ENCODE data around the gene ZNF831.

DNA sequence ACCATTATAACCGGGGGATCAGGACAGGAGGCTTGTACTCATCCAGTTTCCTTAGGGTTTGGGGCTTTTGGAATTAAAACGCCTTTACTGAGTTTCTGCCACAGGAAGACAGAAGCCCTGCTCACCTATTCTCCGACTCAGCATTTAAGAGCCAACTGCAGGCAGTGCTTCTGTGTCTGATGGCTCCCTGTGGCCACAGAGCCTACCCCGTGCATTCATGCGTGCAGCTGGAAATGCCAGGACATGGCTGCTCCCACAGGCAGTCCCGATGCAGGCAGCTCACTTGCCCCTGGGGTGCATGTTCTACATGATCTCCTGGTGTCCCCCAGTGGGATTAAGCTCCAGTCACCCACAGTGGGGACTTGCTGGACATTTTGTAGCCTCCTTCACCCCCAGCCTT is 22.2 kb downstream of the ZNF831 start:
- TF ChIP-seq ETV6 (CRISPR knock-in tag; IDR thresholded peaks at IDR 0.05) = no peak
- TF ChIP-seq, protein P1, sequence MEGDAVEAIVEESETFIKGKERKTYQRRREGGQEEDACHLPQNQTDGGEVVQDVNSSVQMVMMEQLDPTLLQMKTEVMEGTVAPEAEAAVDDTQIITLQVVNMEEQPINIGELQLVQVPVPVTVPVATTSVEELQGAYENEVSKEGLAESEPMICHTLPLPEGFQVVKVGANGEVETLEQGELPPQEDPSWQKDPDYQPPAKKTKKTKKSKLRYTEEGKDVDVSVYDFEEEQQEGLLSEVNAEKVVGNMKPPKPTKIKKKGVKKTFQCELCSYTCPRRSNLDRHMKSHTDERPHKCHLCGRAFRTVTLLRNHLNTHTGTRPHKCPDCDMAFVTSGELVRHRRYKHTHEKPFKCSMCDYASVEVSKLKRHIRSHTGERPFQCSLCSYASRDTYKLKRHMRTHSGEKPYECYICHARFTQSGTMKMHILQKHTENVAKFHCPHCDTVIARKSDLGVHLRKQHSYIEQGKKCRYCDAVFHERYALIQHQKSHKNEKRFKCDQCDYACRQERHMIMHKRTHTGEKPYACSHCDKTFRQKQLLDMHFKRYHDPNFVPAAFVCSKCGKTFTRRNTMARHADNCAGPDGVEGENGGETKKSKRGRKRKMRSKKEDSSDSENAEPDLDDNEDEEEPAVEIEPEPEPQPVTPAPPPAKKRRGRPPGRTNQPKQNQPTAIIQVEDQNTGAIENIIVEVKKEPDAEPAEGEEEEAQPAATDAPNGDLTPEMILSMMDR (IDR thresholded peaks at IDR 0.05) = no peak
- TF ChIP-seq NR2C2 (CRISPR knock-in tag; IDR thresholded peaks at IDR 0.05) = no peak
- TF ChIP-seq SP1 (CRISPR knock-in tag; conservative IDR thresholded peaks at IDR 0.05) = no peak
- TF ChIP-seq, protein P2, sequence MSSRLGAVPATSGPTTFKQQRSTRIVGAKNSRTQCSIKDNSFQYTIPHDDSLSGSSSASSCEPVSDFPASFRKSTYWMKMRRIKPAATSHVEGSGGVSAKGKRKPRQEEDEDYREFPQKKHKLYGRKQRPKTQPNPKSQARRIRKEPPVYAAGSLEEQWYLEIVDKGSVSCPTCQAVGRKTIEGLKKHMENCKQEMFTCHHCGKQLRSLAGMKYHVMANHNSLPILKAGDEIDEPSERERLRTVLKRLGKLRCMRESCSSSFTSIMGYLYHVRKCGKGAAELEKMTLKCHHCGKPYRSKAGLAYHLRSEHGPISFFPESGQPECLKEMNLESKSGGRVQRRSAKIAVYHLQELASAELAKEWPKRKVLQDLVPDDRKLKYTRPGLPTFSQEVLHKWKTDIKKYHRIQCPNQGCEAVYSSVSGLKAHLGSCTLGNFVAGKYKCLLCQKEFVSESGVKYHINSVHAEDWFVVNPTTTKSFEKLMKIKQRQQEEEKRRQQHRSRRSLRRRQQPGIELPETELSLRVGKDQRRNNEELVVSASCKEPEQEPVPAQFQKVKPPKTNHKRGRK (CRISPR knock-in tag; IDR thresholded peaks at IDR 0.05; ENCODE audit: borderline replicate concordance) = no peak
- no peak for TF ChIP-seq AFF4 (CRISPR knock-in tag; IDR thresholded peaks at IDR 0.05; ENCODE audit: borderline replicate concordance)
- no peak for TF ChIP-seq ZNF263 (CRISPR knock-in tag; IDR thresholded peaks at IDR 0.05; ENCODE audit: low read depth)
- TF ChIP-seq ZNF138 (CRISPR knock-in tag; conservative IDR thresholded peaks at IDR 0.05) = no peak
- no peak for TF ChIP-seq ESRRA (CRISPR knock-in tag; IDR thresholded peaks at IDR 0.05; ENCODE audit: borderline replicate concordance)
- TF ChIP-seq, protein P3, sequence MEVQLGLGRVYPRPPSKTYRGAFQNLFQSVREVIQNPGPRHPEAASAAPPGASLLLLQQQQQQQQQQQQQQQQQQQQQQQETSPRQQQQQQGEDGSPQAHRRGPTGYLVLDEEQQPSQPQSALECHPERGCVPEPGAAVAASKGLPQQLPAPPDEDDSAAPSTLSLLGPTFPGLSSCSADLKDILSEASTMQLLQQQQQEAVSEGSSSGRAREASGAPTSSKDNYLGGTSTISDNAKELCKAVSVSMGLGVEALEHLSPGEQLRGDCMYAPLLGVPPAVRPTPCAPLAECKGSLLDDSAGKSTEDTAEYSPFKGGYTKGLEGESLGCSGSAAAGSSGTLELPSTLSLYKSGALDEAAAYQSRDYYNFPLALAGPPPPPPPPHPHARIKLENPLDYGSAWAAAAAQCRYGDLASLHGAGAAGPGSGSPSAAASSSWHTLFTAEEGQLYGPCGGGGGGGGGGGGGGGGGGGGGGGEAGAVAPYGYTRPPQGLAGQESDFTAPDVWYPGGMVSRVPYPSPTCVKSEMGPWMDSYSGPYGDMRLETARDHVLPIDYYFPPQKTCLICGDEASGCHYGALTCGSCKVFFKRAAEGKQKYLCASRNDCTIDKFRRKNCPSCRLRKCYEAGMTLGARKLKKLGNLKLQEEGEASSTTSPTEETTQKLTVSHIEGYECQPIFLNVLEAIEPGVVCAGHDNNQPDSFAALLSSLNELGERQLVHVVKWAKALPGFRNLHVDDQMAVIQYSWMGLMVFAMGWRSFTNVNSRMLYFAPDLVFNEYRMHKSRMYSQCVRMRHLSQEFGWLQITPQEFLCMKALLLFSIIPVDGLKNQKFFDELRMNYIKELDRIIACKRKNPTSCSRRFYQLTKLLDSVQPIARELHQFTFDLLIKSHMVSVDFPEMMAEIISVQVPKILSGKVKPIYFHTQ (CRISPR knock-in tag; IDR thresholded peaks at IDR 0.05) = no peak
- TF ChIP-seq, protein P4, sequence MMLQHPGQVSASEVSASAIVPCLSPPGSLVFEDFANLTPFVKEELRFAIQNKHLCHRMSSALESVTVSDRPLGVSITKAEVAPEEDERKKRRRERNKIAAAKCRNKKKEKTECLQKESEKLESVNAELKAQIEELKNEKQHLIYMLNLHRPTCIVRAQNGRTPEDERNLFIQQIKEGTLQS (CRISPR knock-in tag; conservative IDR thresholded peaks at IDR 0.05) = no peak
- TF ChIP-seq ZNF121 (CRISPR knock-in tag; IDR thresholded peaks at IDR 0.05) = no peak
- TF ChIP-seq, protein P5, sequence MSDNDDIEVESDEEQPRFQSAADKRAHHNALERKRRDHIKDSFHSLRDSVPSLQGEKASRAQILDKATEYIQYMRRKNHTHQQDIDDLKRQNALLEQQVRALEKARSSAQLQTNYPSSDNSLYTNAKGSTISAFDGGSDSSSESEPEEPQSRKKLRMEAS (CRISPR knock-in tag; IDR thresholded peaks at IDR 0.05) = no peak
- no peak for TF ChIP-seq FOXP4 (CRISPR knock-in tag; IDR thresholded peaks at IDR 0.05)

Data from WTC11 (cell line).